ENCODE results near the gene ULBP3.

DNA sequence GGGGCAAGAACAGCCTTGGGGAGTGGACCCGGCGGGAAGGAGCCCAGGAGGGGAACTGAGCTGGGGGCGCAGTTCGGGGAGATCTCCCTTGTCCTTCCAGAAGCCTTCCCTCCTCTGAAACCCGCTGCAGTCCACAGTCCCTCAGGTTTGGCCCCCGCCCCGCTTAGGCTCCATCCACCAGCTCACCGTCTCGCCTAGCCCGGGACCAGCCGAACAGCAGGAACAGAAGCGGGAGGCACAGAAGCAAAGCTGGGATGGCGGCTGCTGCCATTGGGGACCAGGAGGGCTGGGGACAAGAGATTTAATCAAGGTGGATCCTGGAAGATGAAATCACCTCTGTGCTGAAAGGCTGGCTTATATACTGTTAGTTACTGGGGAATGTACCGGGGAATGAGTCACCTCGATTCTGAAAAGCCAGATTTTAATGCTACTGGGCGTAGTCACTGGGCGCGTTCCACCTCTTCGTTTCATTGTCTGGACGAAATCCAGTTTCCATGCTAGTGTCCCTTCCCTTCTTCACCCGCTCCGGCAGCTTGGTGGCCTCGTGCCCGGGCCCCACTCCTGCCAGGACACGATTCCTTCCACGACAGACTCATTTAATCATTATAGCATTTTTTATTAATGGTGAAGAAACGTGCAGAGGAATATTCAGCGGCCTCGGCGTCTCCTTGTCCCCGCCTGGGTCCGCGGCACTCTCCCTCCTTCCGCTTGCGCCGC lies 43.6 kb downstream of the ULBP3 start, which contains the start of gene RAET1L:
- TF ChIP-seq, protein P1, sequence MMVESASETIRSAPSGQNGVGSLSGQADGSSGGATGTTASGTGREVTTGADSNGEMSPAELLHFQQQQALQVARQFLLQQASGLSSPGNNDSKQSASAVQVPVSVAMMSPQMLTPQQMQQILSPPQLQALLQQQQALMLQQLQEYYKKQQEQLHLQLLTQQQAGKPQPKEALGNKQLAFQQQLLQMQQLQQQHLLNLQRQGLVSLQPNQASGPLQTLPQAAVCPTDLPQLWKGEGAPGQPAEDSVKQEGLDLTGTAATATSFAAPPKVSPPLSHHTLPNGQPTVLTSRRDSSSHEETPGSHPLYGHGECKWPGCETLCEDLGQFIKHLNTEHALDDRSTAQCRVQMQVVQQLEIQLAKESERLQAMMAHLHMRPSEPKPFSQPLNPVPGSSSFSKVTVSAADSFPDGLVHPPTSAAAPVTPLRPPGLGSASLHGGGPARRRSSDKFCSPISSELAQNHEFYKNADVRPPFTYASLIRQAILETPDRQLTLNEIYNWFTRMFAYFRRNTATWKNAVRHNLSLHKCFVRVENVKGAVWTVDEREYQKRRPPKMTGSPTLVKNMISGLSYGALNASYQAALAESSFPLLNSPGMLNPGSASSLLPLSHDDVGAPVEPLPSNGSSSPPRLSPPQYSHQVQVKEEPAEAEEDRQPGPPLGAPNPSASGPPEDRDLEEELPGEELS (CRISPR knock-in tag; IDR thresholded peaks at IDR 0.05): no peak
- TF ChIP-seq, protein P2, sequence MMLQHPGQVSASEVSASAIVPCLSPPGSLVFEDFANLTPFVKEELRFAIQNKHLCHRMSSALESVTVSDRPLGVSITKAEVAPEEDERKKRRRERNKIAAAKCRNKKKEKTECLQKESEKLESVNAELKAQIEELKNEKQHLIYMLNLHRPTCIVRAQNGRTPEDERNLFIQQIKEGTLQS (CRISPR knock-in tag; conservative IDR thresholded peaks at IDR 0.05): no peak
- TF ChIP-seq, protein P3, sequence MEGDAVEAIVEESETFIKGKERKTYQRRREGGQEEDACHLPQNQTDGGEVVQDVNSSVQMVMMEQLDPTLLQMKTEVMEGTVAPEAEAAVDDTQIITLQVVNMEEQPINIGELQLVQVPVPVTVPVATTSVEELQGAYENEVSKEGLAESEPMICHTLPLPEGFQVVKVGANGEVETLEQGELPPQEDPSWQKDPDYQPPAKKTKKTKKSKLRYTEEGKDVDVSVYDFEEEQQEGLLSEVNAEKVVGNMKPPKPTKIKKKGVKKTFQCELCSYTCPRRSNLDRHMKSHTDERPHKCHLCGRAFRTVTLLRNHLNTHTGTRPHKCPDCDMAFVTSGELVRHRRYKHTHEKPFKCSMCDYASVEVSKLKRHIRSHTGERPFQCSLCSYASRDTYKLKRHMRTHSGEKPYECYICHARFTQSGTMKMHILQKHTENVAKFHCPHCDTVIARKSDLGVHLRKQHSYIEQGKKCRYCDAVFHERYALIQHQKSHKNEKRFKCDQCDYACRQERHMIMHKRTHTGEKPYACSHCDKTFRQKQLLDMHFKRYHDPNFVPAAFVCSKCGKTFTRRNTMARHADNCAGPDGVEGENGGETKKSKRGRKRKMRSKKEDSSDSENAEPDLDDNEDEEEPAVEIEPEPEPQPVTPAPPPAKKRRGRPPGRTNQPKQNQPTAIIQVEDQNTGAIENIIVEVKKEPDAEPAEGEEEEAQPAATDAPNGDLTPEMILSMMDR (IDR thresholded peaks at IDR 0.05): no peak
